HepG2 (cell line): ENCODE results near the gene ATP10A. TPM values are rescaled to one million over a fixed set of nuclear protein-coding genes. Genes with fewer than 3 reads are reported as not detected.

Source experiments
- ATAC-seq: fragments of 200-7000 bp; cut with Tn5 transposase; 3 replicates; pipeline ENCODE4 v1.9.1; 2020; ENCODE audit warnings: mild to moderate bottlenecking, moderate library complexity
- BruUV-seq: library from RNA; stranded (reverse); fragments of 400-500 nt; replicated peaks from 2 replicates; lab custom pipeline; 2021; lab: Mats Ljungman, UMichigan
- CTCF ChIA-PET: fragments of 300-600 bp; formaldehyde crosslinking; extraction: SDS; loops from one replicate; lab custom pipeline; 2021; ENCODE audit warnings: low total read pairs, inconsistent platforms, low intra/inter-chr PET ratio; lab: Yijun Ruan, JAX
- POLR2A ChIA-PET: fragments of 350-600 bp; sonication (Branson Sonifier 250); formaldehyde crosslinking; loops from one replicate; lab custom pipeline; 2020; ENCODE audit warnings: antibody characterized with exemption, inconsistent platforms; lab: Yijun Ruan, JAX
- DNase-seq: peaks from one replicate; pipeline ENCODE4 v3.0.0-alpha.2; 2015; ENCODE audit warnings: low spot score
- FAIRE-seq: peaks from 3 replicates; lab custom pipeline; 2011; peaks lifted over from hg19 to GRCh38; lab: Jason Lieb, UNC
- H2AFZ ChIP-seq: one replicate; pipeline ENCODE4 v1.6.1; 2011; ENCODE audit warnings: low read length, inconsistent platforms
- H3K27ac ChIP-seq: fragments of 300-600 bp; 3 replicates; pipeline ENCODE4 v1.8.0; 2011; ENCODE audit warnings: mixed run types, mild to moderate bottlenecking, mixed read lengths, low read length, inconsistent platforms; ENCODE audit not compliant: insufficient read depth; ENCODE audit errors: extremely low read length
- H3K27me3 ChIP-seq, 2 experiments: fragments of 200-600 bp in 1 of 2; 2 replicates in 1 of 2; 3 replicates in 1 of 2; pipeline versions ENCODE4 v1.6.0 to v1.8.0; 2011; ENCODE audit warnings: low read length in 2 of 2, mild to moderate bottlenecking in 2 of 2, moderate library complexity in 2 of 2, inconsistent platforms in 1 of 2; ENCODE audit not compliant: insufficient read depth in 2 of 2, control insufficient read depth in 1 of 2
- H3K36me3 ChIP-seq, 2 experiments: fragments of 200-600 bp in 1 of 2; replicated peaks in 1 of 2; 2 replicates in 1 of 2; 3 replicates in 1 of 2; pipeline versions ENCODE4 v1.5.1 to v1.8.0; 2011; ENCODE audit warnings: low read length in 2 of 2, inconsistent platforms in 1 of 2; ENCODE audit not compliant: insufficient read depth in 2 of 2, control insufficient read depth in 1 of 2
- H3K4me1 ChIP-seq: 2 replicates; pipeline ENCODE4 v1.5.1; 2012; ENCODE audit warnings: low read length, inconsistent platforms; ENCODE audit not compliant: insufficient read depth
- H3K4me2 ChIP-seq: 2 replicates; pipeline ENCODE4 v1.6.0; 2011; ENCODE audit warnings: low read depth, low read length, inconsistent platforms
- H3K4me3 ChIP-seq, 3 experiments: fragments of 200-600 bp in 1 of 3; sonication (generic), shearing (Covaris generic) in 1 of 3; replicated peaks in 1 of 3; 2 replicates each; pipeline ENCODE4 v1.5.1; 2011 to 2016; ENCODE audit warnings: low read length in 3 of 3, inconsistent platforms in 2 of 3, low read depth in 2 of 3, mild to moderate bottlenecking in 2 of 3, control low read depth in 1 of 3, mixed read lengths in 1 of 3; ENCODE audit not compliant: insufficient read depth in 1 of 3
- H3K79me2 ChIP-seq: one replicate; pipeline ENCODE4 v1.6.1; 2011; ENCODE audit warnings: low read length, inconsistent platforms; ENCODE audit not compliant: insufficient read depth
- H3K9ac ChIP-seq: 2 replicates; pipeline ENCODE4 v1.6.0; 2011; ENCODE audit warnings: mild to moderate bottlenecking, low read depth, low read length, inconsistent platforms; ENCODE audit not compliant: insufficient read depth
- H3K9me3 ChIP-seq: 2 replicates; pipeline ENCODE4 v1.5.1; 2012; ENCODE audit warnings: mild to moderate bottlenecking, low read length
- H4K20me1 ChIP-seq: 2 replicates; pipeline ENCODE4 v1.6.0; 2011; ENCODE audit warnings: inconsistent platforms, mild to moderate bottlenecking, low read length, moderate library complexity; ENCODE audit not compliant: insufficient read depth
- CBX1 ChIP-seq: IDR thresholded peaks from one replicate; pipeline ENCODE4 v1.6.1; 2016; ENCODE audit warnings: antibody characterized with exemption, low read depth
- CHD4 ChIP-seq: fragments of 200-600 bp; sonication (generic); IDR thresholded peaks from 2 replicates; pipeline ENCODE4 v1.7.0; 2017; ENCODE audit warnings: mild to moderate bottlenecking, low read length, borderline replicate concordance
- FUBP1 ChIP-seq: sonication (generic); formaldehyde crosslinking; IDR thresholded peaks from 2 replicates; pipeline ENCODE4 v1.5.1; 2020; ENCODE audit warnings: missing genetic modification reagents, mild to moderate bottlenecking, borderline replicate concordance
- GABPB1 ChIP-seq: IDR thresholded peaks from 2 replicates; pipeline ENCODE4 v1.6.1; 2016; ENCODE audit warnings: mild to moderate bottlenecking, missing genetic modification reagents, moderate library complexity, missing compliant biosample characterization
- HNRNPLL ChIP-seq: fragments of 200-400 bp; formaldehyde crosslinking; IDR thresholded peaks from 2 replicates; pipeline ENCODE4 v1.6.1; 2017; ENCODE audit warnings: mild to moderate bottlenecking, low read depth, low read length; ENCODE audit not compliant: poor library complexity, severe bottlenecking
- JUND ChIP-seq: sonication (generic); formaldehyde crosslinking; IDR thresholded peaks from 2 replicates; pipeline ENCODE4 v1.8.0; 2022; ENCODE audit warnings: mild to moderate bottlenecking, missing genetic modification reagents
- NCOA5 ChIP-seq: sonication (generic); formaldehyde crosslinking; IDR thresholded peaks from 2 replicates; pipeline ENCODE4 v1.4.0; 2020; ENCODE audit warnings: missing genetic modification reagents
- THAP11 ChIP-seq: IDR thresholded peaks from 2 replicates; pipeline ENCODE4 v1.6.1; 2016; ENCODE audit warnings: missing biosample characterization, missing genetic modification reagents
- ZNF205 ChIP-seq: IDR thresholded peaks from 2 replicates; pipeline ENCODE4 v1.6.1; 2018; ENCODE audit warnings: missing biosample characterization, missing genetic modification reagents
- ZNF335 ChIP-seq: sonication (generic); formaldehyde crosslinking; IDR thresholded peaks from 2 replicates; pipeline ENCODE4 v1.4.0; 2020; ENCODE audit warnings: missing genetic modification reagents
- ZNF530 ChIP-seq: sonication (generic); formaldehyde crosslinking; IDR thresholded peaks from 2 replicates; pipeline ENCODE4 v1.5.0; 2020; ENCODE audit warnings: low read depth, mild to moderate bottlenecking, missing genetic modification reagents
- ZNF558 ChIP-seq: sonication (generic); formaldehyde crosslinking; IDR thresholded peaks from 2 replicates; pipeline ENCODE4 v1.9.0; 2022; ENCODE audit warnings: mild to moderate bottlenecking, missing genetic modification reagents, borderline replicate concordance
- ZNF703 ChIP-seq: sonication (generic); formaldehyde crosslinking; IDR thresholded peaks from 2 replicates; pipeline ENCODE4 v1.5.1; 2020; ENCODE audit warnings: missing genetic modification reagents, mild to moderate bottlenecking, moderate library complexity, borderline replicate concordance
- WGBS: methylation state at CpG from one replicate; pipeline ENCODE4 v1.1.6; 2017; ENCODE audit warnings: low lambda C conversion rate; 5-methylcytosine and 5-hydroxymethylcytosine counted together
- in situ Hi-C: cut with HindIII; loops from 2 replicates; pipeline ENCODE4 v1.10.0; 2017; ENCODE audit warnings: low pct_unique_long_range_greater_than_20kb; ENCODE audit not compliant: extremely low pct_ligation_motif_present
- intact Hi-C: fragments of 100-400 bp; cut with micrococcal nuclease; formaldehyde crosslinking; loops from one replicate; pipeline ENCODE4 v1.10.0; 2022; ENCODE audit not compliant: unreplicated experiment
- polyA plus RNA-seq, 8 experiments: library from polyadenylated mRNA; depleted of rRNA in 3 of 8; stranded (reverse) in 7 of 8; unstranded in 1 of 8; fragments of >200 nt; fragmentation: Illumina TruSeq in 4 of 8; extraction: Trizol in 4 of 8; gene quantifications; 2 replicates each; pipeline versions ENCODE4 v1.2.1 to v1.2.3, GENCODE V29; 2011 to 2016; ENCODE audit warnings: low read depth in 4 of 8, missing spikeins in 1 of 8, mixed read lengths in 1 of 8; ENCODE audit not compliant: insufficient read depth in 1 of 8
- total RNA-seq, 5 experiments: library from RNA; depleted of rRNA; stranded (reverse); fragments of >200 nt; fragmentation: Illumina TruSeq; extraction: Trizol; gene quantifications; 2 replicates each; pipeline ENCODE4 v1.2.3, GENCODE V29; 2016; ENCODE audit warnings: low read depth in 1 of 5

The ATP10A gene
- total and polyA plus RNA-seq, 2 of the 13 experiments (the other 11 are each of a cell fraction or from before 2014, with no cell fraction given), result 0.58 to 4.2 TPM

GRCh38 chr15:25673972-25674371 is 189.2 kb downstream of the ATP10A start:
- H3K36me3 ChIP-seq, result no peaks in the 10 kb centered on the region
- WGBS, result 59% methylated on average over 5 of the region's 8 CpGs
- H3K4me1 ChIP-seq, result no peaks in the 10 kb centered on the region
- no peak overlapping the region for H3K27ac ChIP-seq
- intact Hi-C loops (no loop called here), in situ Hi-C loops (loop anchor here (10.0 kb wide), 1 partner anchor 59 kb away; no protein-coding TSS in a partner anchor)
- FAIRE-seq (no peak), ATAC-seq (no peak), DNase-seq (no peak)
- no peak overlapping the region for H3K9ac ChIP-seq
- ChIA-PET CTCF (no interaction called here), POLR2A (no interaction called here)
- no peak for TF ChIP-seq ZNF703 (CRISPR knock-in tag)
- no TSS peak for BruUV-seq
- H3K4me2 ChIP-seq, result no peak overlapping the region
- H3K4me3 ChIP-seq, result no peak overlapping the region
- H3K79me2 ChIP-seq, result no peaks in the 10 kb centered on the region
- no peak overlapping the region for H2AFZ ChIP-seq
- H4K20me1 ChIP-seq, result no peaks in the 10 kb centered on the region
- H3K9me3 ChIP-seq, result no peaks in the 10 kb centered on the region
- H3K27me3 ChIP-seq, result no peaks in the 10 kb centered on the region

- Histone ChIP-seq H3K4me1 (no peaks in the 10 kb centered on the region), H3K27me3 (no peaks in the 10 kb centered on the region), H3K4me2 (no peak overlapping the region)
- FAIRE-seq, result no peak
- DNase-seq, result no peak
- in situ Hi-C loops, result loop anchor here (10.0 kb wide), 1 partner anchor 59 kb away; no protein-coding TSS in a partner anchor
- TF ChIP-seq CBX1 (no peak), HNRNPLL (no peak), FUBP1 (no peak), ZNF335 (CRISPR knock-in tag) (no peak), GABPB1 (CRISPR knock-in tag) (no peak), THAP11 (CRISPR knock-in tag) (no peak), ZNF558 (CRISPR knock-in tag) (no peak), NCOA5 (CRISPR knock-in tag) (no peak), ZNF205 (CRISPR knock-in tag) (no peak), CHD4 (no peak), ZNF530 (no peak), JUND (no peak)
- TF ChIP-seq, all 625 proteins: peak for 0
- Histone ChIP-seq H3K36me3 (no peaks in the 10 kb centered on the region), H3K4me3 (no peak overlapping the region), H4K20me1 (no peaks in the 10 kb centered on the region), H3K9me3 (no peaks in the 10 kb centered on the region), H2AFZ (no peak overlapping the region), H3K27ac (no peak overlapping the region), H3K79me2 (no peaks in the 10 kb centered on the region), H3K9ac (no peak overlapping the region)
- intact Hi-C loops, result no loop called here
- ChIA-PET CTCF (no interaction called here), POLR2A (no interaction called here)
- no peak for ATAC-seq
- no TSS peak for BruUV-seq
- WGBS, result 53% methylated on average over 9 of the region's 9 CpGs
Measured at GRCh38 chr15:25673351-25673750, 189.8 kb downstream of the ATP10A start.
